DMS53 treated with DMSO at 0.1 percent for 48 hours (cell line): ENCODE data around the gene ITPR3.
A peak's percentile ranks its signal among the peaks of the same experiment; 100 is the strongest.

Experiments
- DNase-seq: peaks from one replicate; lab custom pipeline; 2025; ENCODE audit not compliant: unreplicated experiment; lab: John Stamatoyannopoulos, UW

ITPR3 gene

GRCh38 chr6:33729059-33729458, 107.9 kb downstream of the ITPR3 start:
- no peak for DNase-seq

- no peak for DNase-seq
These were observed 109.5 kb downstream of the ITPR3 start for GRCh38 chr6:33730611-33731010.

- no peak for DNase-seq
These were observed 109.9 kb downstream of the ITPR3 start for GRCh38 chr6:33731035-33731434.

GRCh38 chr6:33731751-33732282, 110.7 kb downstream of the ITPR3 start:
- DNase-seq, result no peak

- no peak for DNase-seq
These were observed 111.3 kb downstream of the ITPR3 start for GRCh38 chr6:33732385-33732784.

- no peak for DNase-seq
These were observed 111.9 kb downstream of the ITPR3 start for GRCh38 chr6:33732817-33733708.

GRCh38 chr6:33733709-33734007, 112.5 kb downstream of the ITPR3 start:
- DNase-seq, result no peak

- DNase-seq, result no peak
These were observed 114.1 kb downstream of the ITPR3 start for GRCh38 chr6:33735216-33735615.

- DNase-seq, result no peak
These were observed 116.3 kb downstream of the ITPR3 start for GRCh38 chr6:33737267-33738026.

- no peak for DNase-seq
These were observed 117.0 kb downstream of the ITPR3 start for GRCh38 chr6:33738153-33738552.

GRCh38 chr6:33738879-33739278, 117.8 kb downstream of the ITPR3 start:
- no peak for DNase-seq

- no peak for DNase-seq
These were observed 118.4 kb downstream of the ITPR3 start for GRCh38 chr6:33739571-33739970.

- no peak for DNase-seq
These were observed 119.1 kb downstream of the ITPR3 start for GRCh38 chr6:33740204-33740608.

GRCh38 chr6:33740794-33741193, 119.7 kb downstream of the ITPR3 start:
- DNase-seq, result no peak

GRCh38 chr6:33742092-33742491, 121.0 kb downstream of the ITPR3 start:
- DNase-seq, result no peak

GRCh38 chr6:33742837-33743236, 121.7 kb downstream of the ITPR3 start:
- no peak for DNase-seq

- DNase-seq, result peak; percentile 92
These were observed 123.1 kb downstream of the ITPR3 start for GRCh38 chr6:33744001-33744848.

- DNase-seq, result peak; percentile 6
These were observed 123.9 kb downstream of the ITPR3 start for GRCh38 chr6:33744895-33745546.

GRCh38 chr6:33745548-33745947, 124.4 kb downstream of the ITPR3 start:
- DNase-seq, result peak; percentile 37
